Body of pancreas (tissue), 4 donors: ENCODE results near the gene FAM177B.

Source experiments
- POLR2A ChIP-seq, 3 donors: fragments of 450-650 bp; IDR thresholded peaks; one replicate each; pipeline ENCODE4 v1.6.1; 2016; ENCODE audit warnings: antibody characterized with exemption in 3 of 3, mild to moderate bottlenecking in 2 of 3
- TF ChIP-seq, protein P1 (sequence below), 7 experiments: fragments of 450-650 bp in 4 of 7; fragments of 200-600 bp in 3 of 7; sonication (generic) in 3 of 7; IDR thresholded peaks; one replicate each; pipeline ENCODE4 v1.5.1; 2016 to 2019; ENCODE audit warnings: antibody characterized with exemption in 7 of 7

DNA sequence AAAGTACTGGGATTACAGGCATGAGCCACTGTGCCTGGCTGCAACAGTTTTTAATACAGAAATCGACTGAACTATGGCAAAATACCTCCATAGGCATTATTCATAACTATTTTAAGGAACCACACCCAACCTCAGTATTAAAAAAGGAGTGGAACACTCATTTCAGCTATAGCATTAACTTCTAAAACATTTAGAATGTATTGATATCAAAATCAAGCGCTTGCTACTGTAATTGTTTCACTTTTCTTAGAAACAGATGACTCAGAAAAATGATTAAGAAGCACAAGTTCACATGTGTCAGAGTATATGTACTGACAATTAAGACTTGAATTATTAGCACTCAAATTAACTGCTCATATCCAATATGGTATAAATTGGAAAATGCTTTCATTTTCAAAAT lies 39.8 kb upstream of the FAM177B start:
- TF ChIP-seq, protein P1, sequence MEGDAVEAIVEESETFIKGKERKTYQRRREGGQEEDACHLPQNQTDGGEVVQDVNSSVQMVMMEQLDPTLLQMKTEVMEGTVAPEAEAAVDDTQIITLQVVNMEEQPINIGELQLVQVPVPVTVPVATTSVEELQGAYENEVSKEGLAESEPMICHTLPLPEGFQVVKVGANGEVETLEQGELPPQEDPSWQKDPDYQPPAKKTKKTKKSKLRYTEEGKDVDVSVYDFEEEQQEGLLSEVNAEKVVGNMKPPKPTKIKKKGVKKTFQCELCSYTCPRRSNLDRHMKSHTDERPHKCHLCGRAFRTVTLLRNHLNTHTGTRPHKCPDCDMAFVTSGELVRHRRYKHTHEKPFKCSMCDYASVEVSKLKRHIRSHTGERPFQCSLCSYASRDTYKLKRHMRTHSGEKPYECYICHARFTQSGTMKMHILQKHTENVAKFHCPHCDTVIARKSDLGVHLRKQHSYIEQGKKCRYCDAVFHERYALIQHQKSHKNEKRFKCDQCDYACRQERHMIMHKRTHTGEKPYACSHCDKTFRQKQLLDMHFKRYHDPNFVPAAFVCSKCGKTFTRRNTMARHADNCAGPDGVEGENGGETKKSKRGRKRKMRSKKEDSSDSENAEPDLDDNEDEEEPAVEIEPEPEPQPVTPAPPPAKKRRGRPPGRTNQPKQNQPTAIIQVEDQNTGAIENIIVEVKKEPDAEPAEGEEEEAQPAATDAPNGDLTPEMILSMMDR (IDR thresholded peaks at IDR 0.05) = no peak
- no peak for TF ChIP-seq POLR2A (IDR thresholded peaks at IDR 0.05)
